ENCODE measurements around the gene FOXN3.

The FOXN3 gene

GRCh38 chr14:89382901-89383845, 33.9 kb downstream of the FOXN3 start:
- DNase-seq (ENCODE audit: low read depth in 1 of 2, low spot score in 1 of 2), result no peak
- in situ Hi-C loops (cut with HindIII; ENCODE audit: low pct_unique_long_range_greater_than_20kb, low sequenced_read_pairs), result no loop called here
- no peak for TF ChIP-seq JUND (IDR thresholded peaks at IDR 0.05; ENCODE audit: low read depth)

- TF ChIP-seq JUND (IDR thresholded peaks at IDR 0.05; ENCODE audit: low read depth), result no peak
- DNase-seq (ENCODE audit: low read depth in 1 of 2, low spot score in 1 of 2), result no peak
- in situ Hi-C loops (cut with HindIII; ENCODE audit: low pct_unique_long_range_greater_than_20kb, low sequenced_read_pairs), result no loop called here
Measured at GRCh38 chr14:89382487-89382886, 34.5 kb downstream of the FOXN3 start.

GRCh38 chr14:89379891-89380820, 36.9 kb downstream of the FOXN3 start:
- no peak for TF ChIP-seq JUND (IDR thresholded peaks at IDR 0.05; ENCODE audit: low read depth)
- no peak for DNase-seq (ENCODE audit: low read depth in 1 of 2, low spot score in 1 of 2)
- in situ Hi-C loops (cut with HindIII; ENCODE audit: low pct_unique_long_range_greater_than_20kb, low sequenced_read_pairs), result no loop called here

- DNase-seq (ENCODE audit: low read depth in 1 of 2, low spot score in 1 of 2), result no peak
- no peak for TF ChIP-seq JUND (IDR thresholded peaks at IDR 0.05; ENCODE audit: low read depth)
- in situ Hi-C loops (cut with HindIII; ENCODE audit: low pct_unique_long_range_greater_than_20kb, low sequenced_read_pairs), result no loop called here
Measured at GRCh38 chr14:89379006-89379405, 38.0 kb downstream of the FOXN3 start.

- DNase-seq (ENCODE audit: low read depth in 1 of 2, low spot score in 1 of 2), result no peak
- no peak for TF ChIP-seq JUND (IDR thresholded peaks at IDR 0.05; ENCODE audit: low read depth)
- in situ Hi-C loops (cut with HindIII; ENCODE audit: low pct_unique_long_range_greater_than_20kb, low sequenced_read_pairs), result no loop called here
Measured at GRCh38 chr14:89378119-89378518, 38.9 kb downstream of the FOXN3 start.

GRCh38 chr14:89377544-89377943, 39.5 kb downstream of the FOXN3 start:
- no peak for TF ChIP-seq JUND (IDR thresholded peaks at IDR 0.05; ENCODE audit: low read depth)
- in situ Hi-C loops (cut with HindIII; ENCODE audit: low pct_unique_long_range_greater_than_20kb, low sequenced_read_pairs), result no loop called here
- DNase-seq (ENCODE audit: low read depth in 1 of 2, low spot score in 1 of 2), result no peak

GRCh38 chr14:89374908-89375307, 42.1 kb downstream of the FOXN3 start:
- TF ChIP-seq JUND (IDR thresholded peaks at IDR 0.05; ENCODE audit: low read depth), result no peak
- in situ Hi-C loops (cut with HindIII; ENCODE audit: low pct_unique_long_range_greater_than_20kb, low sequenced_read_pairs), result no loop called here

GRCh38 chr14:89373185-89373584, 43.8 kb downstream of the FOXN3 start:
- no peak for DNase-seq (ENCODE audit: low read depth in 1 of 2, low spot score in 1 of 2)
- no peak for TF ChIP-seq JUND (IDR thresholded peaks at IDR 0.05; ENCODE audit: low read depth)
- in situ Hi-C loops (cut with HindIII; ENCODE audit: low pct_unique_long_range_greater_than_20kb, low sequenced_read_pairs), result no loop called here

More at GRCh38 chr14:89374908-89375307, 42.1 kb downstream of the FOXN3 start:
- no peak for DNase-seq (ENCODE audit: low read depth in 1 of 2, low spot score in 1 of 2)

GRCh38 chr14:89372512-89372883, 44.5 kb downstream of the FOXN3 start:
- in situ Hi-C loops (cut with HindIII; ENCODE audit: low pct_unique_long_range_greater_than_20kb, low sequenced_read_pairs), result no loop called here
- TF ChIP-seq JUND (IDR thresholded peaks at IDR 0.05; ENCODE audit: low read depth), result no peak
- no peak for DNase-seq (ENCODE audit: low read depth in 1 of 2, low spot score in 1 of 2)

GRCh38 chr14:89371585-89372511, 45.2 kb downstream of the FOXN3 start:
- TF ChIP-seq JUND (IDR thresholded peaks at IDR 0.05; ENCODE audit: low read depth), result no peak
- in situ Hi-C loops (cut with HindIII; ENCODE audit: low pct_unique_long_range_greater_than_20kb, low sequenced_read_pairs), result no loop called here
- DNase-seq (ENCODE audit: low read depth in 1 of 2, low spot score in 1 of 2), result no peak

GRCh38 chr14:89370781-89371180, 46.3 kb downstream of the FOXN3 start:
- no peak for TF ChIP-seq JUND (IDR thresholded peaks at IDR 0.05; ENCODE audit: low read depth)
- no peak for DNase-seq (ENCODE audit: low read depth in 1 of 2, low spot score in 1 of 2)
- in situ Hi-C loops (cut with HindIII; ENCODE audit: low pct_unique_long_range_greater_than_20kb, low sequenced_read_pairs), result no loop called here

- DNase-seq (ENCODE audit: low read depth in 1 of 2, low spot score in 1 of 2), result no peak
- in situ Hi-C loops (cut with HindIII; ENCODE audit: low pct_unique_long_range_greater_than_20kb, low sequenced_read_pairs), result no loop called here
- no peak for TF ChIP-seq JUND (IDR thresholded peaks at IDR 0.05; ENCODE audit: low read depth)
Measured at GRCh38 chr14:89370381-89370780, 46.7 kb downstream of the FOXN3 start.

Data from T47D (cell line).